Activated T-helper 1 cell treated with anti-CD3 and anti-CD28 coated beads, Interleukin-2, amount 50 U/mL, for 16 hours (primary cell): Measurements from ENCODE around the gene DMPK.
"Not testable (repeated sequence)": the region's sequence is repeated elsewhere in the genome, so short reads cannot be mapped to it uniquely, and the experiment has no call there.

Experiments used
- DNase-seq, 2 donors: peaks; one replicate each; pipeline ENCODE4 v3.0.0-alpha.2; 2020; ENCODE audit warnings: low read depth in 1 of 2, low spot score in 1 of 2

Gene DMPK

DNA sequence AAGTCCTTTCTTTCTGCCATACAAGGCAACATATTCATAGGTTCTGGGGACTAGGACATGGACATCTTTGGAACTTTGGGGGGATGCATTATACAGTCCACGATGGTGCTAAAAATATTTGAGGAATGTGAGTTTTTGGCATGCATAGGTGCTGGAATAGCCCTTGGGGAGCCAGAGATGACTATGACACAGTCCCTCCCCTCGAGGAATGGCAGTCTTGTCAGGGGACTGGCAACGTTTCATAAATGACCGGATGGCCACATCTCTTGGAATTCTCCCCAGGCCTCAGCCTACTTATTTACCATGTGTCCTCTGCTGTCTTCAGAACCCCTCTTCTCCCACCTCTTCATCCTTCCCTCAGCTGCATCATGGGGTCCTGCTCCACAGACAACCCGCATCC is 35.4 kb downstream of the DMPK start:
- no peak for DNase-seq

DNA sequence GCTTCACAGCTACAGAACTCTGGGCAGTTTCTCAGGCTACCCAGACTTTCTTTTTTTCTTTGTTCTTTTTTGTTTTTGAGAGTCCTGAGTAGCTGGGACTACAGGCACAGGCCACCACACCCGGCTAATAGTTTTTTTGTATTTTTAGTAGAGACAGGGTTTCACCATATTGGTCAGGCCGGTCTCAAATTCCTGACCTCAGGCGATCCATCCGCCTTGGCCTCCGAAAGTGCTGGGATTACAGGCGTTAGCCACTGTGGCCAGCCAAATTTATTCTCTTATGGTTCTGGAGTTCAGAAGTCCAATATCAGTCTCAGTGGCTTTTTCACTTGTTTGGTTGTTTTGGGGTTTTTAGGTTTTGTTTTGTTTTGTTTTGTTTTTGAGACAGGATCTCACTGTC is 36.7 kb downstream of the DMPK start:
- no peak for DNase-seq

DNA sequence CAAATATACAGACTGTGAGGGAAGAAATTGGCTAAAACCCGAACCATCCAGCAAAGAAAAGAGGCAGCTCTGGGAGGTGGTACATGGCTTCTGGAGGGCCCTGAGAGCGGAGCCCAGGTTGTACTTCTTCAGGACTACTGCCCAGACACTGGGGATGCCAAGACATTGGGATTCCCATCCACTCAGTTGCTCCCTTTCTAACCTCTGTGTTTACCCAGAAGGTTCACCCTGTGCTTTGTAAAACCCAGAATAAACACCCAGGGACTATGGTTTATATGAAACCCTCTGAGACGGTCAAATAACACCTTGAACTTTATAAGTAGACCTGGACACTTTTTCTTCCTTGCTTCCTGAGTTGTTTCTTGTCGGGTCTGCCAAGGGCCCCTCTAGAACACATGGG is 39.3 kb downstream of the DMPK start:
- DNase-seq: no peak

DNA sequence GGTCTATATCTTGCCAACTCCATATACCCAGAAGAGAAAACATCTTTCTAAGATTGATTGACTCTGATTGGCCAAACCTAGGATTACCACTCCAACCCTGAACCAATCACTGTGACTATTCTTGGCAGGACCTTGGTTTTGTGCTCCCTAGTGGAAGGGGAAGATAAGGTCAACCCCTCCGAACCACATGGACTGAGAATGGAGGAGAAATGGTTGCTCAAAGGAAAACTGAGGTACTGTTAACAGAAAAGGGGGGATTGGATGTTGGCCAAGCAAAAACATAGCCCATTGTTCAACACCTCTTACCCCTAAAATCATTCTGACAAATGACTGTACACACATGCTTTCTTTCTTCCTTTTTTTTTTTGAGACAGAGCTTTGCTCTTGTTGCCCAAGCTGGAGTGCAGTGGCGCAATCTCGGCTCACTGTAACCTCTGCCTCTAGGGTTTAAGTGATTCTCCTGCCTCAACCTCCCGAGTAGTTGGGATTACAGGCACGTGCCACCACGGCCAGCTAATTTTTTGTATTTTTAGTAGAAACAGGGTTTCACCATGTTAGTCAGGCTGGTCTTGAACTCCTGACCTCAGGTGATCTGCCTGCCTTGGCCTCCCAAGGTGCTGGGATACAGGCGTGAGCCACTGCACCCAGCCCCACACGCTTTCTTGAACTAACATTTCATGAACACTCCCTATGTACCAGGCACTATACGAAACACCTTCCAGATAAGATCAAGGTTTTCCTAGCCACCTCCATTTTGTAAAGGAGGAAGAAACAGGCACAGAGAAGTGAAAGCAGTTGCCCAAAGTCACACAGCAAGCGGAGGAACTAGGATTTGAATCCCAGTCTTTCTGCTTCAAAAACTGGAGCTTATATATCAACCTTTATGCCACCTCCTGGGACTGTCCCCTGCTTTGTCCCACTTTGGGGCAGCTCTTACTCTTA is 42.5 kb downstream of the DMPK start:
- no peak for DNase-seq

DNA sequence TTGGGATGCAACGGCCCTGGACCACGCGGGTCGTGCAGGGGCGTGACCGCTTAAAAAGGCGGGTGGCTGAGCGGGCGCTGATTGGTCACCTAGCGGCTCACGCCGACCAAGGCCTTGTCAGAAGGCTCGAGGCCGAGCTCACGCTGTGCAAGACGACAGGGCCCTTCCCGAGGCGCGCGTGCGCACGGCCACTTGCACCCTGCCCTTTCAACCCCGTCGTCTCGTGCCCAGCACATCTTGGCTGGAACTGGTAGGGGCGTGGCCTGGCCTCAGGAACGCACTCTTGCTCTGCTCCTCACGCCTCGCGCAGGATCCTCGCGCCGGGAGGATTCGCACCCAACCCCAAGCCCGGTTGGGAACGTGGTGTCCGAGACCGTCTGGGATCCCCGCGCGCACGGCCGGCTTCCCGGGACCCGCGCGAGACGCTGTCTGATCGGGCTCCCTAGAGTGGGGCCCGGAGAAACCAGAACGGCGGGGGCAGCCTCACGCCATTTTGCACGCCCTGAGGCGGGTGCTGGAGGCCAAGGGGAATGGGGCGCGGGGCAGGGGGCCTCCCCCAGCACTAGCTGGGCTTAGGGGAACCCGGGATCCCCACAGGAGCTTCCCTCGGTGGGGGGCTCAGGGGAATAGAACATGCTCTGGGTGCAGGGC is 49.0 kb downstream of the DMPK start, which contains the start of gene MEIOSIN:
TSS of gene MEIOSIN (plus strand) at position 280 of the 651 bp plus-strand sequence. CDS start 1,938 bp downstream, outside the sequence.
- no peak for DNase-seq

DNA sequence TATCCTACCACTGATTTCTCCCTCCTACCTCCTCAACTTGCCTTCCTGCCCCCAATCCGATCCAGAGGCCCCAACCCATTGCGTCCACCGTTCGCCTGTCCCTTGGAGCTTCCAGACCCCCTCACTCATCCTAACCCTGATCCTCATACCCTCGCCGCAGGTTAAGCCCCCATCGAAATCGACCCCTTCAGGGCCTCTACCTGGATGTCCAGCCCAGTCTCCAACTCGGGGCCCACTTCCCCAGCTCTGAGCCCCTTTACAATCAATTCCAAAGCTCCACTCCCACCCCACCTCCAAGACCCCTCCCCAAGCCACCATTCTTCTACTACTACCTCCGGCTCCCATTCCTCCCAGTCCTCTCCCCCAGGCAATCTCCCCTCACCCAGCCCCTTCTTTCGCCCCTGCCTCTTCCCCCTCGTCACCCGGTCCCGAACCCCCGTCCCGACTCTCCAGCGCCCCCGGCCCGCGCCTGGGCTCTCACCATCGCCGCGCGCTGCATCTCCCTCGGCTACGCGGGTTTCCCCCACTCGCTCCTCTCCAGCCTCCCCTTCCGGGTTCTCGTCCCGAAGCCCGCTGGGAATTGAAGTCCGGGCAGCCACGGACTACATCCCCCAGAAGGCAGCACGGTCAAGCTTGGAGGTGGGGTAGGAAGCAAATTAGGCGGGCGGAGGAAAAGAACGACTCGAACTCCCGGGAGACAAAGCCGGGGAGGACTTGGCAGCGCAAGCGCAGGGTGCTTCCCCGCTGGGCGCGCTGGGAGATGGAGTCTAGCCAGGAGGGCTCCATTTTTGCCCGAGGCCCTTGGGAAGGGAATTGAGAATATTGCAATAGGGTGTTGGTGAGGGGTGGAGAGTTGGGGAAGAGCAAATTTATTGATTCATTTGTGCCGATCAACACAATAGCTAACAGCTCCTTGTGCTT is 51.7 kb downstream of the DMPK start, which contains the start of gene FBXO46:
TSS of gene FBXO46 (minus strand) at position 529 of the 921 bp plus-strand sequence. CDS start 17,401 bp downstream, outside the sequence.
- DNase-seq: peak; percentile 81 to 87

DNA sequence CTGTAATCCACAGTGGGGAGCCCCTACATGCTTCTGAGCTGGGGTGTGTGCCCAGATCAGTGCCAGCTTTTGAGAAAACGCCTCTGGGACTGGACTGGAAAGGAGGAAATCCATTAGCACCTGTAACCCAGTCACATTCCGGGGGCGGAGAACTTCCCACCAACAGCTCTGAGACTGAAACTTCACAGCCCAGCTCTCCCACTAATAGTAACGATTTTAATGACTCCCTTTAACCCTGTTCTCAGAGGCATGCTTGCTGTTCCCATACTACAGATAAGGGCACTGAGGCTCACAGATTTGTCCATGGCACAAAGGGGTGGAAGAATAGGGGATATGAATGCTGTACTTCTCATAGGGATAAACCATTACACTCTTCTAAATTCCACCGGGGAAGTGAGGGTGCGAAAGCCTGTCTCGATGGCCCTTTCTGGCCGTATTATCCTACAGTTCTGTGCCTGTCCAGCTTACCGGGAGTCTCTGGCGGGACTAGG is 52.4 kb downstream of the DMPK start:
- no peak for DNase-seq

DNA sequence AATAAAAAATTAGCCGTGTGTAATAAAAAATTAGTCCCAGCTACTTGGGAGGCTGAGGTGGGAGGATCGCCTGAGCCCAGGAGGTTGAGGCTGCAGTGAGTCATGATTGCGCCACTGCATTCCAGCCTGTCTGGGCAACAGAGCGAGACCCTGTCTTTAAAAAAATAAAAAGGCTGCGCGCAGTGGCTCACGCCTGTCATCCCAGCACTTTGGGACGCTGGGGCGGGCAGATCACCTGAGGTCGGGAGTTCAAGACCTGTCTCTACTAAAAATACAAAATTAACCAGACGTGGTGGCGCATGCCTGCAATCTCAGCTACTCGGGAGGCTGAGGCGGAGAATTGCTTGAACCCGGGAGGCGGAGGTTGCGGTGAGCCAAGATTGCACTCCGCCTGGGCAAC is 53.6 kb downstream of the DMPK start:
- not testable (repeated sequence) for DNase-seq

DNA sequence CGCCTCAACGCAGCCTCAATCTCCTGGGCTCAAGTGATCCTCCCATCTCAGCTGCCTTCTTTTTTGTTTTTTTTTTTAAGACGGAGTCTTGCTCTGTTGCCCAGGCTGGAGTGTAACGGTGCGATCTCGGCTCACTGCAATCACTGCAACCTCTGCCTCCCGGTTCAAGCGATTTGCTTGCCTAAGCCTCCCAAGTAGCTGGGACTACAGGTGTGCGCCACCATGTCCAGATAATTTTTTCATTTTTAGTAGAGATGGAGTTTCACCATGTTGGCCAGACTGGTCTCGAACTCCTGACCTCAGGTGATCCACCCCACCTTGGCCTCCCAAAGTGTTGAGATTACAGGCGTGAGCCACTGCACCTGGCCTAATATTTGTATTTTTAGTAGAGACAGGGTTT is 62.2 kb downstream of the DMPK start:
- not testable (repeated sequence) for DNase-seq
